ENCODE measurements around the gene PRTG. TPM values are rescaled to one million over a fixed set of nuclear protein-coding genes. Genes with fewer than 3 reads are reported as not detected.

Gene PRTG
- total and polyA plus RNA-seq, 2 experiments from 2014 or later: under 0.01 TPM; not detected in 1

DNA sequence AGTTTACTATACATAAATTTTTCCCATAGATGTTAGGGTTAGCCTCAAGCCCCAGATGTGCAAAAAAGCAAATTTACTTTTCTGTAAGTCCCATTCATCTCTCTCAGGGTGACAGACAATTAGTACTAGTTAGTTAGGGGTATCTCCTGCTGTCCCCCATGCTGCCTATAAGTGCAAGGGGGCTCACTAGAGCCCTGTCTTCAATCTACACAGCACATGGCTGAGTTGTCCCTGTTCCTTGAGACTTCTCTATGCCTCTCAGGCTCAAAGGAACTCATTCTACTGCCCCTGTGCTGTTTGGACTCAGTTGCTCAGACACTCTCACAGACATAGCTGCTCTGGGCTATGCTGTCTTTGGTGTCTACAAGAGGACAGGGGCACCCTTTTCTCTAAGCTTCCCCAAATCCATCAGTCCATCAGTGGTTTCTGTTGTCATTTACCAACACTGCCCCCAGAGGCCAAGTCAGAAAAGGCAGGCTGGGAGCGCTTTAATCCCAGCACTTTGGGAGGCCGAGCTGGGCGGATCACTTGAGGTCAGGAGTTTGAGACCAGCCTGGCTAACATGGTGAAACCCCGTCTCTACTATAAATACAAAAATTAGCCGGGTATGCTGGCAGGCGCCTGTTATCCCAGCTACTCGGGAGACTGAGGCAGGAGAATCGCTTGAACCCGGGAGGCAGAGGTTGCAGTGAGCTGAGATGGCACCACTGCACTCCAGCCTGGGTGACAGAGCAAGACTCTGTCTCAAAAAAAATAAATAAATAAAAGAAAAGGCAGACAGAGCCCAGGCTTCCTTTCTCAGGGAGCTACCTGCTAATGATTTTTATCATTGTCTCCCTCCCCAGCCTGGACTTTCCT is 31.4 kb upstream of the PRTG start:
- in situ Hi-C loops (cut with MboI): no loop called here

DNA sequence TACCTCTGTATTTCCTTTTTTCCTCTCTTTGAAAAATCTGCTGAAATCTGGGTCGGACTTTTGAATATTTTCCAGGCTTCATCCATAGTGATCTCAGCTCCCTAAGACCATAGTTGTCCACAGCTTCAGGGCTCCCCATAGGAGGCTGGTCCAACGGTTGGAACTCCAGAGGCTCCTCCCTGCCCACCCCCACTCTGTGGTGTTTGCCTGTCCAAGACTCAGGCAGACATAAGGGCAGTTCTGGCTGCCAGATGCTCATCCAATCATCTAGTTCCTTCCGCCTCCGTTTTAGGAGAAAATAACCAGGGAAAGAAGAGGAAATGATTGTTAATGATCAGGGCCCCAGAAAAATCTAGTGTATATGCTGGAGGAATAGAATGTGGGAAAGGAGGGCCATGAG is 27.9 kb upstream of the PRTG start:
- Histone ChIP-seq H3K27ac (no peak overlapping the region), H3K9me3 (ENCODE audit: low read depth) (no peaks in the 10 kb centered on the region), H3K79me2 (ENCODE audit: insufficient read depth) (no peaks in the 10 kb centered on the region), H3K4me3 (no peak overlapping the region), H4K20me1 (ENCODE audit: insufficient read depth) (no peaks in the 10 kb centered on the region), H3K27me3 (replicated peaks; ENCODE audit: insufficient read depth) (no peaks in the 10 kb centered on the region), H3K4me1 (ENCODE audit: insufficient read depth) (no peaks in the 10 kb centered on the region), H2AFZ (no peak overlapping the region), H3K4me2 (ENCODE audit: unreplicated experiment) (no peak overlapping the region), H3K9ac (no peak overlapping the region), H3K9me2 (ENCODE audit: insufficient read depth) (no peaks in the 10 kb centered on the region), H3K36me3 (ENCODE audit: low read depth) (no peaks in the 10 kb centered on the region), H3F3A (ENCODE audit: insufficient read depth) (no peaks in the 10 kb centered on the region)
- in situ Hi-C loops (cut with MboI): no loop called here
- peak; percentile 14 for DNase-seq
- WGBS, 2 experiments (ENCODE audit: low coverage in 1 of 2, low lambda C conversion rate in 2 of 2, missing lambda C conversion rate in 2 of 2): 16 to 18% methylated on average over 4 of the region's 4 CpGs
- TF ChIP-seq EZH2phosphoT487 (IDR thresholded peaks at IDR 0.05; ENCODE audit: insufficient read depth, low read depth) (no peak), EZH2 (IDR thresholded peaks at IDR 0.05; ENCODE audit: insufficient read depth, poor library complexity, severe bottlenecking) (no peak)

More for the DNA sequence above, 31.4 kb upstream of the PRTG start:
- no peaks in the 10 kb centered on the region for H3F3A ChIP-seq (ENCODE audit: insufficient read depth)
- no peak overlapping the region for H3K4me2 ChIP-seq (ENCODE audit: unreplicated experiment)
- DNase-seq: peak; percentile 45
- TF ChIP-seq EZH2phosphoT487 (IDR thresholded peaks at IDR 0.05; ENCODE audit: insufficient read depth, low read depth): no peak
- TF ChIP-seq EZH2 (IDR thresholded peaks at IDR 0.05; ENCODE audit: insufficient read depth, poor library complexity, severe bottlenecking): no peak
- no peaks in the 10 kb centered on the region for H3K9me2 ChIP-seq (ENCODE audit: insufficient read depth)
- no peak overlapping the region for H3K9ac ChIP-seq
- H3K27ac ChIP-seq: no peak overlapping the region
- H3K36me3 ChIP-seq (ENCODE audit: low read depth): no peaks in the 10 kb centered on the region
- H3K4me1 ChIP-seq (ENCODE audit: insufficient read depth): no peaks in the 10 kb centered on the region
- H3K79me2 ChIP-seq (ENCODE audit: insufficient read depth): no peaks in the 10 kb centered on the region
- no peaks in the 10 kb centered on the region for H4K20me1 ChIP-seq (ENCODE audit: insufficient read depth)
- no peak overlapping the region for H2AFZ ChIP-seq
- H3K4me3 ChIP-seq: no peak overlapping the region
- H3K27me3 ChIP-seq (replicated peaks; ENCODE audit: insufficient read depth): no peaks in the 10 kb centered on the region; the same call in 1 of the 2 replicates
- WGBS, 2 experiments (ENCODE audit: low coverage in 1 of 2, low lambda C conversion rate in 2 of 2, missing lambda C conversion rate in 2 of 2): 66% methylated on average over 9 of the region's 9 CpGs
- H3K9me3 ChIP-seq (ENCODE audit: low read depth): no peaks in the 10 kb centered on the region

DNA sequence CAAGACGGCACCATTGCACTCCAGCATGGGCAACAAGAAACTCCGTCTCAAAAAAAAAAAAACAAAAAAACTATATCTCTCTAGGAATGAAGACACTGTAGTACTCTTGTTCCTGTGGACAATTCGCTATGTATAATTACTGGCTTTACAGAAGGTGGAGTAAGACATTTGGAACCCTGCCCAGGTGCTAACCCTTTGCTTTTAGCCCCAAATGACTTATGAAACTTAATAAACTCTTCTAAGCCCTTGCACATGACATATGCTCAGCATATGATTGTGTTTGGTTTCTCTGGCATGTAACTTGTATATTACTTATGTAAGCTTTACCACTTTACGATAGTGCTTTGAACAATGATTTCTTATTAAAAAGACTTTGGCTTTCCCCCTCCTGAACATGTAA is 27.3 kb upstream of the PRTG start:
- no peak overlapping the region for H3K27ac ChIP-seq
- no peak for DNase-seq

DNA sequence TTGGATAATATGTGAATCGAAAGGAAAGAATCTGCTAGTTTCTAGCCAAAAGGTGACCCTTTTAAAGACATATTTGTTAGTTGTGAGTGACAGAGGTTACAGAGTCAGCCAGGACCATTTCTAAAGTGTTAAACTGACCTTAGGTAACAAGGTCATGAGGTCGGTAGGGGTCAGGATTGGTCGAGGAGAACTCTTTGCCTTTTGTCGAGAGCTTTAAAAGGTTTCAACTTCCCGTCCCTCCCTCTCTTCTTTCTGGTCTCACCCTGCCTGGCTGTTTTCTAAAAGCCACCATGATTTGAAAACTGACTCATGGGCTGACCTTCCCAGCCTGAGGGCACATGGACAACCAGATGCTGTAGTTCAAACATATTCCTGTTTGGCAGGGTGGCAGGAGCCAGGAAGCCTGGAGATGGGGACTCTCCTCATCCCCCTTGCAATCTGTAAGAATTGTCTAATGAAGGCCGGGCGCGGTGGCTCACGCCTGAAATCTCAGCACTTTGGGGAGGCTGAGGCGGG is 25.8 kb upstream of the PRTG start:
- Histone ChIP-seq H2AFZ (no peak overlapping the region), H3K9me2 (ENCODE audit: insufficient read depth) (no peaks in the 10 kb centered on the region), H3K4me1 (ENCODE audit: insufficient read depth) (no peaks in the 10 kb centered on the region), H3K79me2 (ENCODE audit: insufficient read depth) (no peaks in the 10 kb centered on the region), H3K9me3 (ENCODE audit: low read depth) (no peaks in the 10 kb centered on the region), H3K27ac (no peak overlapping the region), H3K4me2 (ENCODE audit: unreplicated experiment) (no peak overlapping the region), H3K4me3 (no peak overlapping the region), H4K20me1 (ENCODE audit: insufficient read depth) (no peaks in the 10 kb centered on the region), H3K9ac (no peak overlapping the region), H3K27me3 (replicated peaks; ENCODE audit: insufficient read depth) (no peaks in the 10 kb centered on the region), H3K36me3 (ENCODE audit: low read depth) (no peaks in the 10 kb centered on the region), H3F3A (ENCODE audit: insufficient read depth) (no peaks in the 10 kb centered on the region)
- WGBS, 2 experiments (ENCODE audit: low coverage in 1 of 2, low lambda C conversion rate in 2 of 2, missing lambda C conversion rate in 2 of 2): 71 to 74% methylated on average over 10 of the region's 10 CpGs
- DNase-seq: no peak
- in situ Hi-C loops (cut with MboI): no loop called here
- TF ChIP-seq EZH2 (IDR thresholded peaks at IDR 0.05; ENCODE audit: insufficient read depth, poor library complexity, severe bottlenecking) (no peak), EZH2phosphoT487 (IDR thresholded peaks at IDR 0.05; ENCODE audit: insufficient read depth, low read depth) (no peak)

More for the DNA sequence above, 27.3 kb upstream of the PRTG start:
- TF ChIP-seq EZH2phosphoT487 (IDR thresholded peaks at IDR 0.05; ENCODE audit: insufficient read depth, low read depth) (no peak), EZH2 (IDR thresholded peaks at IDR 0.05; ENCODE audit: insufficient read depth, poor library complexity, severe bottlenecking) (no peak)
- in situ Hi-C loops (cut with MboI): no loop called here
- Histone ChIP-seq H3K36me3 (ENCODE audit: low read depth) (no peaks in the 10 kb centered on the region), H3K9ac (no peak overlapping the region), H3K79me2 (ENCODE audit: insufficient read depth) (no peaks in the 10 kb centered on the region), H2AFZ (no peak overlapping the region), H3F3A (ENCODE audit: insufficient read depth) (no peaks in the 10 kb centered on the region), H3K4me1 (ENCODE audit: insufficient read depth) (no peaks in the 10 kb centered on the region), H3K9me2 (ENCODE audit: insufficient read depth) (no peaks in the 10 kb centered on the region), H3K9me3 (ENCODE audit: low read depth) (no peaks in the 10 kb centered on the region), H3K4me3 (no peak overlapping the region), H4K20me1 (ENCODE audit: insufficient read depth) (no peaks in the 10 kb centered on the region), H3K27me3 (replicated peaks; ENCODE audit: insufficient read depth) (no peaks in the 10 kb centered on the region), H3K4me2 (ENCODE audit: unreplicated experiment) (no peak overlapping the region)
- 5 to 8% methylated on average over 3 to 4 of the region's 4 CpGs for WGBS, 2 experiments (ENCODE audit: low coverage in 1 of 2, low lambda C conversion rate in 2 of 2, missing lambda C conversion rate in 2 of 2)

All from GM23248 (cell line).